ENCODE measurements around the gene TTC28.
"Not testable (repeated sequence)": the region's sequence is repeated elsewhere in the genome, so short reads cannot be mapped to it uniquely, and the experiment has no call there.

The TTC28 gene

GRCh38 chr22:28222052-28222451, 457.6 kb downstream of the TTC28 start:
- no peaks in the 10 kb centered on the region for H3K36me3 ChIP-seq (ENCODE audit: control insufficient read depth in 1 of 2, insufficient read depth in 2 of 2, low read depth in 1 of 2, low read length in 2 of 2)
- no peak overlapping the region for H3K23ac ChIP-seq (ENCODE audit: low read length in 2 of 2)
- no peak overlapping the region for H3K4me3 ChIP-seq (ENCODE audit: insufficient read depth in 1 of 2, low read depth in 1 of 2, low read length in 2 of 2)
- H2AK5ac ChIP-seq (ENCODE audit: low read length, severe bottlenecking), result no peak overlapping the region
- H2BK12ac ChIP-seq (ENCODE audit: low read length in 2 of 2), result no peak overlapping the region
- no peak for DNase-seq
- H2AFZ ChIP-seq (ENCODE audit: low read depth, low read length), result no peak overlapping the region
- no peaks in the 10 kb centered on the region for H3K27me3 ChIP-seq (ENCODE audit: control insufficient read depth in 1 of 2, insufficient read depth in 1 of 2, low read length in 2 of 2)
- H4K91ac ChIP-seq (ENCODE audit: low read length), result no peak overlapping the region
- no peaks in the 10 kb centered on the region for H3K9me3 ChIP-seq (ENCODE audit: control insufficient read depth, low read length)
- WGBS, result 77% methylated on average over 3 of the region's 3 CpGs
- no peak overlapping the region for H2BK15ac ChIP-seq (ENCODE audit: low read depth, poor library complexity, severe bottlenecking)
- H3K4me2 ChIP-seq (ENCODE audit: low read length, poor library complexity, severe bottlenecking), result no peak overlapping the region
- peaks cover 9% of the 10 kb centered on the region for H3K79me1 ChIP-seq (replicated peaks; ENCODE audit: low read length, poor library complexity, severe bottlenecking)
- no peak overlapping the region for H4K8ac ChIP-seq (ENCODE audit: low read length)
- no peak overlapping the region for H3K14ac ChIP-seq (ENCODE audit: low read length in 2 of 2)
- peak overlapping the region; percentile 45 for H3K27ac ChIP-seq (ENCODE audit: low read length, poor library complexity, severe bottlenecking)
- H2BK5ac ChIP-seq (ENCODE audit: low read depth, low read length, poor library complexity, severe bottlenecking), result no peak overlapping the region
- H3K4me1 ChIP-seq (ENCODE audit: control insufficient read depth, insufficient read depth, low read depth, low read length), result peaks cover 2% of the 10 kb centered on the region
- H3K18ac ChIP-seq (ENCODE audit: low read depth in 1 of 2, low read length in 2 of 2), result no peak overlapping the region
- H3K9ac ChIP-seq (ENCODE audit: low read length), result no peak overlapping the region
- no peak overlapping the region for H2BK120ac ChIP-seq (ENCODE audit: low read depth, low read length)
- H3K4ac ChIP-seq (ENCODE audit: low read depth in 1 of 2, low read length in 2 of 2), result no peak overlapping the region

- DNase-seq, result no peak
- no peak overlapping the region for H4K91ac ChIP-seq (ENCODE audit: low read length)
- no peak overlapping the region for H3K4ac ChIP-seq (ENCODE audit: low read depth in 1 of 2, low read length in 2 of 2)
- peaks cover 9% of the 10 kb centered on the region for H3K79me1 ChIP-seq (replicated peaks; ENCODE audit: low read length, poor library complexity, severe bottlenecking)
- H3K4me1 ChIP-seq (ENCODE audit: control insufficient read depth, insufficient read depth, low read depth, low read length), result peaks cover 2% of the 10 kb centered on the region
- no peak overlapping the region for H3K9ac ChIP-seq (ENCODE audit: low read length)
- no peak overlapping the region for H2AFZ ChIP-seq (ENCODE audit: low read depth, low read length)
- H3K14ac ChIP-seq (ENCODE audit: low read length in 2 of 2), result no peak overlapping the region
- no peak overlapping the region for H2BK12ac ChIP-seq (ENCODE audit: low read length in 2 of 2)
- H3K9me3 ChIP-seq (ENCODE audit: control insufficient read depth, low read length), result no peaks in the 10 kb centered on the region
- H2BK120ac ChIP-seq (ENCODE audit: low read depth, low read length), result no peak overlapping the region
- no peak overlapping the region for H3K23ac ChIP-seq (ENCODE audit: low read length in 2 of 2)
- 79% methylated on average over 5 of the region's 5 CpGs for WGBS
- H4K8ac ChIP-seq (ENCODE audit: low read length), result no peak overlapping the region
- H2BK15ac ChIP-seq (ENCODE audit: low read depth, poor library complexity, severe bottlenecking), result no peak overlapping the region
- H3K18ac ChIP-seq (ENCODE audit: low read depth in 1 of 2, low read length in 2 of 2), result no peak overlapping the region
- H3K36me3 ChIP-seq (ENCODE audit: control insufficient read depth in 1 of 2, insufficient read depth in 2 of 2, low read depth in 1 of 2, low read length in 2 of 2), result no peaks in the 10 kb centered on the region
- no peak overlapping the region for H3K27ac ChIP-seq (ENCODE audit: low read length, poor library complexity, severe bottlenecking)
- no peak overlapping the region for H2BK5ac ChIP-seq (ENCODE audit: low read depth, low read length, poor library complexity, severe bottlenecking)
- no peaks in the 10 kb centered on the region for H3K27me3 ChIP-seq (ENCODE audit: control insufficient read depth in 1 of 2, insufficient read depth in 1 of 2, low read length in 2 of 2)
- H2AK5ac ChIP-seq (ENCODE audit: low read length, severe bottlenecking), result peak overlapping the region; percentile 35
- no peak overlapping the region for H3K4me2 ChIP-seq (ENCODE audit: low read length, poor library complexity, severe bottlenecking)
- H3K4me3 ChIP-seq (ENCODE audit: insufficient read depth in 1 of 2, low read depth in 1 of 2, low read length in 2 of 2), result no peak overlapping the region
Observed at GRCh38 chr22:28220626-28221363, 458.8 kb downstream of the TTC28 start.

GRCh38 chr22:28217277-28217676, 462.4 kb downstream of the TTC28 start:
- no peak for DNase-seq
- Histone ChIP-seq H3K9me3 (ENCODE audit: control insufficient read depth, low read length) (no peaks in the 10 kb centered on the region), H2BK15ac (ENCODE audit: low read depth, poor library complexity, severe bottlenecking) (no peak overlapping the region), H3K27me3 (ENCODE audit: control insufficient read depth in 1 of 2, insufficient read depth in 1 of 2, low read length in 2 of 2) (no peaks in the 10 kb centered on the region), H4K91ac (ENCODE audit: low read length) (no peak overlapping the region), H2AK5ac (ENCODE audit: low read length, severe bottlenecking) (no peak overlapping the region), H3K4me2 (ENCODE audit: low read length, poor library complexity, severe bottlenecking) (no peak overlapping the region), H4K8ac (ENCODE audit: low read length) (no peak overlapping the region), H3K9ac (ENCODE audit: low read length) (no peak overlapping the region), H3K4me1 (ENCODE audit: control insufficient read depth, insufficient read depth, low read depth, low read length) (no peaks in the 10 kb centered on the region), H3K36me3 (ENCODE audit: control insufficient read depth in 1 of 2, insufficient read depth in 2 of 2, low read depth in 1 of 2, low read length in 2 of 2) (no peaks in the 10 kb centered on the region), H3K79me1 (replicated peaks; ENCODE audit: low read length, poor library complexity, severe bottlenecking) (peaks cover 5% of the 10 kb centered on the region), H3K14ac (ENCODE audit: low read length in 2 of 2) (no peak overlapping the region), H3K18ac (ENCODE audit: low read depth in 1 of 2, low read length in 2 of 2) (no peak overlapping the region), H3K27ac (ENCODE audit: low read length, poor library complexity, severe bottlenecking) (no peak overlapping the region), H2BK120ac (ENCODE audit: low read depth, low read length) (no peak overlapping the region), H2BK5ac (ENCODE audit: low read depth, low read length, poor library complexity, severe bottlenecking) (no peak overlapping the region), H3K4ac (ENCODE audit: low read depth in 1 of 2, low read length in 2 of 2) (no peak overlapping the region), H3K4me3 (ENCODE audit: insufficient read depth in 1 of 2, low read depth in 1 of 2, low read length in 2 of 2) (no peak overlapping the region), H2BK12ac (ENCODE audit: low read length in 2 of 2) (no peak overlapping the region), H3K23ac (ENCODE audit: low read length in 2 of 2) (no peak overlapping the region), H2AFZ (ENCODE audit: low read depth, low read length) (no peak overlapping the region)
- 100% methylated on average over 1 of the region's 1 CpG for WGBS

GRCh38 chr22:28214750-28215149, 464.9 kb downstream of the TTC28 start:
- H3K79me1 ChIP-seq (replicated peaks; ENCODE audit: low read length, poor library complexity, severe bottlenecking); H3K23ac ChIP-seq (ENCODE audit: low read length in 2 of 2); H3K4me3 ChIP-seq (ENCODE audit: insufficient read depth in 1 of 2, low read depth in 1 of 2, low read length in 2 of 2); H2BK12ac ChIP-seq (ENCODE audit: low read length in 2 of 2); H2BK15ac ChIP-seq (ENCODE audit: low read depth, poor library complexity, severe bottlenecking); H2AK5ac ChIP-seq (ENCODE audit: low read length, severe bottlenecking); H3K27ac ChIP-seq (ENCODE audit: low read length, poor library complexity, severe bottlenecking); H3K36me3 ChIP-seq (ENCODE audit: control insufficient read depth in 1 of 2, insufficient read depth in 2 of 2, low read depth in 1 of 2, low read length in 2 of 2); H3K4ac ChIP-seq (ENCODE audit: low read depth in 1 of 2, low read length in 2 of 2); H3K9ac ChIP-seq (ENCODE audit: low read length); H3K27me3 ChIP-seq (ENCODE audit: control insufficient read depth in 1 of 2, insufficient read depth in 1 of 2, low read length in 2 of 2); H2BK5ac ChIP-seq (ENCODE audit: low read depth, low read length, poor library complexity, severe bottlenecking); DNase-seq; H2AFZ ChIP-seq (ENCODE audit: low read depth, low read length); H3K4me2 ChIP-seq (ENCODE audit: low read length, poor library complexity, severe bottlenecking); H3K14ac ChIP-seq (ENCODE audit: low read length in 2 of 2); H4K8ac ChIP-seq (ENCODE audit: low read length); H4K91ac ChIP-seq (ENCODE audit: low read length); H2BK120ac ChIP-seq (ENCODE audit: low read depth, low read length); H3K9me3 ChIP-seq (ENCODE audit: control insufficient read depth, low read length); H3K4me1 ChIP-seq (ENCODE audit: control insufficient read depth, insufficient read depth, low read depth, low read length); H3K18ac ChIP-seq (ENCODE audit: low read depth in 1 of 2, low read length in 2 of 2): not testable (repeated sequence)
- 100% methylated on average over 1 of the region's 5 CpGs for WGBS
